Body of pancreas (tissue), 4 donors: ENCODE data around the gene DHRS7B.

ENCODE experiments used
- POLR2A ChIP-seq, 3 donors: fragments of 450-650 bp; IDR thresholded peaks; one replicate each; pipeline ENCODE4 v1.6.1; 2016; ENCODE audit warnings: antibody characterized with exemption in 3 of 3, mild to moderate bottlenecking in 2 of 3
- TF ChIP-seq, protein P1 (sequence below), 7 experiments: fragments of 450-650 bp in 4 of 7; fragments of 200-600 bp in 3 of 7; sonication (generic) in 3 of 7; IDR thresholded peaks; one replicate each; pipeline ENCODE4 v1.5.1; 2016 to 2019; ENCODE audit warnings: antibody characterized with exemption in 7 of 7

DNA sequence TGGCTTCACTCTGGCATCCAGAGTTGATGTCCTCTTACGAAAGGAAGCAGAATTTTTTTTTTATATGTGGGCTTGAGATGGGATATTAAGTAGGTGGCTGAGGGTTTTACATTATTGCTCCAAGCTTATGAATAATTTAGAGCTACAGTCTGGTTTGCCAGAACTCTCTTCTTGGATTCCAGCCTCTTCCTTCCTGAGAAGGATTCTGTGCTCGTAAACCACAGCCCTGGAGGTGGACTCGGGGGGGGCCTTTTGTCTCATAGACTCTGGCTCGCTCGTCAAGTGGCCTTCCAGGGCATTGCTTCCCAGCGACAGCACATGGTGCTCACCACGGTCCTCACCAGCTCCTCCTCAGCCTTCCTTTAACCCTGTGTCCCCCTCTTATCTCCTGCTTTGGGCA, 44.0 kb downstream of the DHRS7B start:
- TF ChIP-seq, protein P1, sequence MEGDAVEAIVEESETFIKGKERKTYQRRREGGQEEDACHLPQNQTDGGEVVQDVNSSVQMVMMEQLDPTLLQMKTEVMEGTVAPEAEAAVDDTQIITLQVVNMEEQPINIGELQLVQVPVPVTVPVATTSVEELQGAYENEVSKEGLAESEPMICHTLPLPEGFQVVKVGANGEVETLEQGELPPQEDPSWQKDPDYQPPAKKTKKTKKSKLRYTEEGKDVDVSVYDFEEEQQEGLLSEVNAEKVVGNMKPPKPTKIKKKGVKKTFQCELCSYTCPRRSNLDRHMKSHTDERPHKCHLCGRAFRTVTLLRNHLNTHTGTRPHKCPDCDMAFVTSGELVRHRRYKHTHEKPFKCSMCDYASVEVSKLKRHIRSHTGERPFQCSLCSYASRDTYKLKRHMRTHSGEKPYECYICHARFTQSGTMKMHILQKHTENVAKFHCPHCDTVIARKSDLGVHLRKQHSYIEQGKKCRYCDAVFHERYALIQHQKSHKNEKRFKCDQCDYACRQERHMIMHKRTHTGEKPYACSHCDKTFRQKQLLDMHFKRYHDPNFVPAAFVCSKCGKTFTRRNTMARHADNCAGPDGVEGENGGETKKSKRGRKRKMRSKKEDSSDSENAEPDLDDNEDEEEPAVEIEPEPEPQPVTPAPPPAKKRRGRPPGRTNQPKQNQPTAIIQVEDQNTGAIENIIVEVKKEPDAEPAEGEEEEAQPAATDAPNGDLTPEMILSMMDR (IDR thresholded peaks at IDR 0.05): no peak
- TF ChIP-seq POLR2A (IDR thresholded peaks at IDR 0.05): no peak
